ENCODE data around the gene SGF29. TPM values are rescaled to one million over a fixed set of nuclear protein-coding genes. Genes with fewer than 3 reads are reported as not detected.

SGF29 gene
- total and polyA plus RNA-seq, 2 of the 8 experiments (the other 6 are each of a cell fraction or from before 2014, with no cell fraction given) = 3.1 to 22.7 TPM

DNA sequence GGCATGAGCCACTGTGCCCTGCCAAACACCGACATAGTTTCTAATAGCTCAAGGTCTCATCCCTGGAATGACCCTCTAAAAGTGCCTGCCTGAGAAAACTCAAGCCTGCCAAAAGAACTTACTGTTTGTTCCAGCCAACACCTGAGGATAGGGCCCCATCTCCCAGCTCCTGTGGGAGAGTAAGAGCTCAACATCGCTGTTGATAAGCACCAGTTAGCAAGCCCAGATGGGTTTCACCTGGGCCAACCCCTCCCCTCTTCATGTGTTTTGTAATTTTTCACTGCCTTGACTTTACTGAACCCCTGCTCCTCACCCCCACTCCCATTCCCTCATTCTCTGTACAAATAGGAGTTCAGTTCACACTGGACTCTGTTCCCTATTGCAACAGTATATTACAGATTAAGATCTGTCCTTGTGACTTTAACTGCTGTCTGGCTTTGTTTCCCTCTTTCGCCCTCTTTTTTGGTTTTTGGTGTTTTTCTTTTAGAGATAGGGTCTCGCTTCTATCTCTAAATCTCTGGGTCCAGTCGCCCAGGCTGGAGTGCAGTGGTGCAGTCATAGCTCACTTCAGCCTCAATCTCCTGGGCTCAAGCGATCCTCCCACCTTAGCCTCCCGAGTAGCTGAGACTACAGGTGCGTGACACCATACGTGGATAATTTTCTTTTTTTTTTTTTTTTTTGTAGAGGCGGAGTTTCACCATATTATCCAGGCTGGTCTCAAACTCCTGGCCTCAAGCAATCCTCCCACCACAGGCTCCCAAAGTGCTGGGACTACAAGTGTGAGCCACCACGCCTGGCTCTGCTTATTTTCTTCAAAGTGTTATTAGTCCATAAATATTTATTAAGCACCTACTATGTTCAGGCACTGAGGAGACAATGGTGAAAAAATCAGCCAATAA lies 27.3 kb upstream of the SGF29 start:
- H3K79me2 ChIP-seq (ENCODE audit: control insufficient read depth in 1 of 2, insufficient read depth in 2 of 2, low read length in 2 of 2) = no peaks in the 10 kb centered on the region
- no peaks in the 10 kb centered on the region for H3K79me1 ChIP-seq (ENCODE audit: low read depth, low read length)
- H3K27ac ChIP-seq (ENCODE audit: low read depth, low read length) = no peak overlapping the region
- no peak for FAIRE-seq
- no peaks in the 10 kb centered on the region for H3K4me1 ChIP-seq (replicated peaks in 1 of 4; ENCODE audit: control insufficient read depth in 3 of 4, insufficient read depth in 4 of 4, low read length in 3 of 4)
- no peak overlapping the region for H4K5ac ChIP-seq (ENCODE audit: insufficient read length, low read depth, low read length)
- H3K36me3 ChIP-seq (ENCODE audit: control insufficient read depth in 2 of 4, insufficient read depth in 4 of 4, low read length in 3 of 4) = no peaks in the 10 kb centered on the region
- ChIA-PET CTCF (ENCODE audit: partially characterized antibody) (interaction anchor here (0.8 to 1.3 kb wide), 3 partner anchors 9 to 23 kb away, joined by 3 to 4 read pairs (median 3); no protein-coding TSS in a partner anchor), POLR2A (ENCODE audit: partially characterized antibody) (no interaction called here)
- H2BK120ac ChIP-seq (replicated peaks; ENCODE audit: low read depth, low read length) = no peak overlapping the region
- no peak overlapping the region for H3K9ac ChIP-seq (replicated peaks in 1 of 4; ENCODE audit: extremely low read depth in 1 of 4, low read depth in 3 of 4, low read length in 3 of 4)
- no peak overlapping the region for H2BK20ac ChIP-seq (ENCODE audit: low read length)
- H3K56ac ChIP-seq (replicated peaks; ENCODE audit: insufficient read length, low read depth, low read length) = no peak overlapping the region
- no peaks in the 10 kb centered on the region for H3K9me3 ChIP-seq (ENCODE audit: insufficient read depth in 2 of 2, low read depth in 1 of 2, low read length in 1 of 2)
- no peak overlapping the region for H3K4me3 ChIP-seq (ENCODE audit: extremely low read depth in 1 of 4, insufficient read depth in 2 of 4, low read depth in 3 of 4, low read length in 4 of 4)
- no peak overlapping the region for H4K91ac ChIP-seq (replicated peaks; ENCODE audit: insufficient read length, low read length)
- no peak overlapping the region for H3K14ac ChIP-seq (ENCODE audit: insufficient read length)
- no peak overlapping the region for H3K4me2 ChIP-seq (ENCODE audit: insufficient read depth in 1 of 2, low read depth in 2 of 2, low read length in 2 of 2)
- H4K20me1 ChIP-seq (replicated peaks in 1 of 2; ENCODE audit: control insufficient read depth in 1 of 2, insufficient read depth in 2 of 2, low read length in 2 of 2) = no peaks in the 10 kb centered on the region
- no peak for DNase-seq (ENCODE audit: low read depth in 1 of 2, low spot score in 2 of 2)
- H2BK15ac ChIP-seq (ENCODE audit: low read length) = no peak overlapping the region
- H3K18ac ChIP-seq (ENCODE audit: extremely low read depth, low read length) = no peak overlapping the region
- 86% methylated on average over 10 of the region's 11 CpGs; no CpG with 5 or more reads in 1 of the 2 experiments for WGBS, 2 experiments (ENCODE audit: extremely low coverage in 1 of 2, insufficient coverage in 1 of 2, insufficient read length in 1 of 2, insufficient replicate concordance in 2 of 2, low coverage in 1 of 2, low lambda C conversion rate in 2 of 2, missing lambda C conversion rate in 1 of 2)
- no peak overlapping the region for H2AK5ac ChIP-seq (ENCODE audit: low read depth, low read length)
- H2AFZ ChIP-seq (ENCODE audit: low read length) = no peak overlapping the region
- H3K4ac ChIP-seq (replicated peaks; ENCODE audit: insufficient read length, low read depth, low read length) = no peak overlapping the region
- no peaks in the 10 kb centered on the region for H3K27me3 ChIP-seq (replicated peaks in 1 of 4; ENCODE audit: control insufficient read depth in 3 of 4, extremely low read depth in 1 of 4, insufficient read depth in 3 of 4, low read length in 3 of 4)
- H4K8ac ChIP-seq (ENCODE audit: extremely low read depth, insufficient read depth, low read length) = no peak overlapping the region
- no peak overlapping the region for H3K23ac ChIP-seq (ENCODE audit: insufficient read length)
- no peak overlapping the region for H2BK5ac ChIP-seq (ENCODE audit: low read depth, low read length)
- H3K23me2 ChIP-seq (ENCODE audit: low read depth, low read length) = no peaks in the 10 kb centered on the region
- H2BK12ac ChIP-seq (ENCODE audit: low read depth, low read length) = no peak overlapping the region
- TF ChIP-seq ASH2L (IDR thresholded peaks at IDR 0.05; ENCODE audit: low read length) (no peak), CTBP2 (IDR thresholded peaks at IDR 0.05; ENCODE audit: borderline replicate concordance, insufficient read depth, insufficient read length, low read length) (no peak), BACH1 (IDR thresholded peaks at IDR 0.05; ENCODE audit: low read length) (no peak), NRF1 (IDR thresholded peaks at IDR 0.05; ENCODE audit: low read depth, low read length) (no peak), CEBPB (IDR thresholded peaks at IDR 0.05; ENCODE audit: low read depth, low read length) (no peak), CHD1 (IDR thresholded peaks at IDR 0.05; ENCODE audit: low read depth, low read length) (no peak), SP2 (IDR thresholded peaks at IDR 0.05; ENCODE audit: low read length) (no peak), RXRA (IDR thresholded peaks at IDR 0.05; ENCODE audit: insufficient read depth, low read depth, low read length) (no peak), SAP30 (IDR thresholded peaks at IDR 0.05; ENCODE audit: insufficient read depth, insufficient replicate concordance, low read length) (no peak), BCL11A (IDR thresholded peaks at IDR 0.05; ENCODE audit: low read depth in 2 of 2, low read length in 2 of 2) (no peak), HDAC2 (IDR thresholded peaks at IDR 0.05; ENCODE audit: borderline replicate concordance in 1 of 2, low read depth in 2 of 2, low read length in 2 of 2) (no peak), BRCA1 (IDR thresholded peaks at IDR 0.05; ENCODE audit: low read depth, low read length) (no peak), JUND (IDR thresholded peaks at IDR 0.05; ENCODE audit: low read length) (no peak)

Measured in H1 (cell line).